GM23338 (cell line): ENCODE measurements around the gene SLC26A1.

Experiments used
- CTCF ChIP-seq, 2 experiments: fragments of 200-600 bp in 1 of 2; sonication (generic) in 1 of 2; conservative IDR thresholded peaks; 2 replicates each; pipeline versions ENCODE4 v1.5.1 to v1.6.1; 2016 to 2017; ENCODE audit warnings: antibody characterized with exemption in 2 of 2, low read depth in 2 of 2, mild to moderate bottlenecking in 2 of 2, moderate library complexity in 1 of 2
- REST ChIP-seq: IDR thresholded peaks from one replicate; pipeline ENCODE4 v1.6.1; 2018; ENCODE audit warnings: antibody characterized with exemption; ENCODE audit not compliant: unreplicated experiment
- ZNF114 ChIP-seq: fragments of 250-450 bp; sonication (Bioruptor Pico); IDR thresholded peaks from 2 replicates; pipeline ENCODE4 v1.5.0; 2020; ENCODE audit warnings: mild to moderate bottlenecking, moderate library complexity

- TF ChIP-seq CTCF (conservative IDR thresholded peaks at IDR 0.05; ENCODE audit: low read depth in 2 of 2), result no peak
- no peak for TF ChIP-seq REST
- no peak for TF ChIP-seq ZNF114 (CRISPR knock-in tag)
These were observed 38.1 kb upstream of the SLC26A1 start for GRCh38 chr4:1031346-1031745.
